ENCODE measurements around the gene ERFE. TPM values are rescaled to one million over a fixed set of nuclear protein-coding genes. Genes with fewer than 3 reads are reported as not detected.

Gene ERFE
- total RNA-seq, 1 experiment from 2014 or later: 9.7 TPM

- Histone ChIP-seq H3K9me3 (ENCODE audit: insufficient read depth, low read depth) (no peaks in the 10 kb centered on the region), H4K20me1 (ENCODE audit: insufficient read depth) (no peaks in the 10 kb centered on the region), H3K27me3 (ENCODE audit: insufficient read depth, low read depth) (no peaks in the 10 kb centered on the region), H2AFZ (no peak overlapping the region), H3K4me1 (replicated peaks; ENCODE audit: insufficient read depth) (peaks cover 5% of the 10 kb centered on the region; the same call in 1 of the 2 replicates), H3K79me2 (ENCODE audit: low read depth) (no peaks in the 10 kb centered on the region), H3K27ac (no peak overlapping the region), H3F3A (ENCODE audit: insufficient read depth, low read depth) (no peaks in the 10 kb centered on the region; the same call in 1 of the 2 replicates), H3K36me3 (ENCODE audit: low read depth) (no peaks in the 10 kb centered on the region), H3K9me2 (ENCODE audit: insufficient read depth) (no peaks in the 10 kb centered on the region), H3K4me2 (0 out of 2 replicates have a peak overlapping the region, but pooled peaks have one; percentile 99), H3K4me3 (no peak overlapping the region)
- no TSS peak for BruUV-seq (replicated peaks)
- TF ChIP-seq EZH2 (IDR thresholded peaks at IDR 0.05; ENCODE audit: low read depth): no peak
- TF ChIP-seq CTCF (conservative IDR thresholded peaks at IDR 0.05): peak; percentile 28; the same call in 1 of the 2 replicates
- no peak for DNase-seq
- intact Hi-C loops (cut with micrococcal nuclease; ENCODE audit: unreplicated experiment): no loop called here
- POLR2A ChIA-PET (ENCODE audit: unreplicated experiment): interaction anchor here (0.6 kb wide), 1 partner anchor 17 kb away, joined by 3 read pairs; no protein-coding TSS in a partner anchor
- CTCF ChIA-PET: no interaction called here
Measured at GRCh38 chr2:238160206-238161129, 1.7 kb downstream of the ERFE start.

GRCh38 chr2:238161291-238162051 is 2.7 kb downstream of the ERFE start:
- peaks cover 5% of the 10 kb centered on the region; the same call in 1 of the 2 replicates for H3K4me1 ChIP-seq (replicated peaks; ENCODE audit: insufficient read depth)
- TF ChIP-seq CTCF (conservative IDR thresholded peaks at IDR 0.05) (no peak), EZH2 (IDR thresholded peaks at IDR 0.05; ENCODE audit: low read depth) (no peak)
- H3F3A ChIP-seq (ENCODE audit: insufficient read depth, low read depth): peaks cover 7% of the 10 kb centered on the region; the same call in 1 of the 2 replicates
- no peak overlapping the region for H3K27ac ChIP-seq
- H3K79me2 ChIP-seq (ENCODE audit: low read depth): no peaks in the 10 kb centered on the region
- H4K20me1 ChIP-seq (ENCODE audit: insufficient read depth): no peaks in the 10 kb centered on the region
- no TSS peak for BruUV-seq (replicated peaks)
- DNase-seq: no peak
- H3K9me2 ChIP-seq (ENCODE audit: insufficient read depth): no peaks in the 10 kb centered on the region
- no peaks in the 10 kb centered on the region for H3K36me3 ChIP-seq (ENCODE audit: low read depth)
- ChIA-PET POLR2A (ENCODE audit: unreplicated experiment) (interaction anchor here (0.6 kb wide), 1 partner anchor 396 kb away, joined by 4 read pairs; no protein-coding TSS in a partner anchor), CTCF (interaction anchor here (0.6 kb wide), 1 partner anchor 295 kb away, joined by 3 read pairs; no protein-coding TSS in a partner anchor)
- no peak overlapping the region for H2AFZ ChIP-seq
- no peaks in the 10 kb centered on the region for H3K9me3 ChIP-seq (ENCODE audit: insufficient read depth, low read depth)
- no peak overlapping the region for H3K4me2 ChIP-seq
- no peaks in the 10 kb centered on the region for H3K27me3 ChIP-seq (ENCODE audit: insufficient read depth, low read depth)
- intact Hi-C loops (cut with micrococcal nuclease; ENCODE audit: unreplicated experiment): no loop called here
- H3K4me3 ChIP-seq: no peak overlapping the region

GRCh38 chr2:238162251-238162845 is 3.6 kb downstream of the ERFE start:
- TF ChIP-seq CTCF (conservative IDR thresholded peaks at IDR 0.05): no peak
- no peak for TF ChIP-seq EZH2 (IDR thresholded peaks at IDR 0.05; ENCODE audit: low read depth)
- Histone ChIP-seq H3K27ac (no peak overlapping the region), H3F3A (ENCODE audit: insufficient read depth, low read depth) (peaks cover 7% of the 10 kb centered on the region; the same call in 1 of the 2 replicates), H3K4me1 (replicated peaks; ENCODE audit: insufficient read depth) (peaks cover 5% of the 10 kb centered on the region; the same call in 1 of the 2 replicates), H4K20me1 (ENCODE audit: insufficient read depth) (no peaks in the 10 kb centered on the region), H3K4me2 (no peak overlapping the region), H2AFZ (no peak overlapping the region), H3K9me3 (ENCODE audit: insufficient read depth, low read depth) (no peaks in the 10 kb centered on the region), H3K27me3 (ENCODE audit: insufficient read depth, low read depth) (no peaks in the 10 kb centered on the region), H3K36me3 (ENCODE audit: low read depth) (no peaks in the 10 kb centered on the region), H3K79me2 (ENCODE audit: low read depth) (no peaks in the 10 kb centered on the region), H3K9me2 (ENCODE audit: insufficient read depth) (no peaks in the 10 kb centered on the region), H3K4me3 (no peak overlapping the region)
- ChIA-PET CTCF (interaction anchor here (0.6 kb wide), 1 partner anchor 296 kb away, joined by 3 read pairs; no protein-coding TSS in a partner anchor), POLR2A (ENCODE audit: unreplicated experiment) (interaction anchor here (0.6 kb wide), 1 partner anchor 395 kb away, joined by 4 read pairs; no protein-coding TSS in a partner anchor)
- no peak for DNase-seq
- intact Hi-C loops (cut with micrococcal nuclease; ENCODE audit: unreplicated experiment): no loop called here
- BruUV-seq (replicated peaks): no TSS peak
